ENCODE data around the gene GABARAPL1. TPM values are rescaled to one million over a fixed set of nuclear protein-coding genes. Genes with fewer than 3 reads are reported as not detected.

Gene GABARAPL1
- total RNA-seq, 1 donor from 2014 or later = 282 TPM

DNA sequence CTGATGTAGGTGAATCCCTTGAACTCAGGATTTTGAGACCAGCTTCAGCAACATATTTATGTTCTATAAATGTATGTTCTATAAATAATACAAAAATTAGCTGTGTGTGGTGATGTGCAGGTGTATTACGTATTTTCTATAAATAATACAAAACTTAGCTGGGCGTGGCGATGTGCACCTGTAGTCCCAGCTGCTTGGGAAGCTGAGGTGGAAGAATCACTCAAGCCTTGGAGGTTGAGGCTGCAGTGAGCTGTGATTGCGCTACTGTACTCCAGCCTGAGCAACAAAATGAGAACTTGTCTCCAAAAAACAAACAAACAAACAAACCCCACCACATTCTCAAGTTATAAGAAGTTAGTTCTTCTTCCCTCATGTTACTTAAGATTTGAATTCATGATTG is 39.5 kb downstream of the GABARAPL1 start:
- DNase-seq (ENCODE audit: missing footprints) = no peak
- no peak for ATAC-seq
- intact Hi-C loops (cut with DNase I) = no loop called here

DNA sequence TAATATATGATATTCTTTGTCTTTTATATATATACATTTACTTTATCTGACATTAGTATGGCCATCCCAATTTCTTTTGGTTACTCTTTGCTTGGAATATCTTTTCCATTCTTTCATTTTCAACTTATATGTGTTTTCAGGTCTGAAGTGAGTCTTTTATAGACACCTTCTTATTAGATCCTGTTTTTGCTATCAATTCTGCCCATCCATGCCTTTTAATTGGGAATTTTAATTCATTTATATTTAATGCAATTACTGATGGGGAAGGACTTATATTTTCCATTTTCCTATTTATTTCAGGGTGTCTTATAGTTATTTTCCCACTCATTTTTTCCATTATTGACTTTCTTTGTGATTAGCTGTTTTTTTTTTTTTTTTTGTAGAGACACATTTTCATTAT is 43.4 kb downstream of the GABARAPL1 start:
- DNase-seq (ENCODE audit: missing footprints) (no peak), ATAC-seq (no peak)
- intact Hi-C loops (cut with DNase I) = no loop called here

DNA sequence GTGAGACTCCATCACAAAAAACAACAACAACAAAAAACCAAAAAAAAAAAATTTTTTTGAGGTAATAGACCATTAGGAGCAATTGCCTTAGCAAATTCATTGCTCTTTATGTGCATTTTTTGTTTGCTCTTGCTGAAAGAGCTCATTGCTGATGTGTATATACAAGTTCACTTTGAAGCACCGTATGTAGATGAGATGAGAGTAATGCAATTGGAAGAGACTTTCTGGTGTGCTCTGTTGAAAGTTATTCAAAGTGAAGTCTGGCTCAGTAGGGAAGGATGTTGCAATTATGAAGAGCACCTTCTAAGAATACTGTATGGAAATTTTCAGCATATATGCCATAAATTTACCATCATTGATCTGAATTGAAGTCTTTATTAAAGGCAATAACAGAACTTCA is 48.2 kb downstream of the GABARAPL1 start:
- DNase-seq (ENCODE audit: missing footprints) (no peak), ATAC-seq (no peak)
- intact Hi-C loops (cut with DNase I) = no loop called here

DNA sequence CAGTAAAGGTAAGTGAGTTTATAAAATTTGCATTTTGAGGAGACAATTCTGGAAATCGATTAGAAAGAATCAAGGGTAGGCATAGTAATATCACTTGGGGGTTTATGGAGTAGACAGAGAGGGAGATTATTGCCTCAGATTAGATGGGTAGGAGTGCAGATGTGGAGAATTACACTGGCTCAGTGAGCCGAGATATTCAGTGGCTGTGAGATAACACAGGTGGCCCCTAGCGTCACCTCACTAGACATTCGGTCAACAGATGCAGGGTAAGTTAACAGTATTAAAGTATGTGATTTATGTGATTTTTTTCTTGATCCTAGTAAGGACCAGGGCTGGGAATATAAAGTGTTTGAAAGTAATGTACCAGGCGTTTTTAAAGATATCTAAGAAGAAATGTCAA is 55.4 kb downstream of the GABARAPL1 start:
- ATAC-seq (no peak), DNase-seq (ENCODE audit: missing footprints) (no peak)
- intact Hi-C loops (cut with DNase I) = no loop called here

DNA sequence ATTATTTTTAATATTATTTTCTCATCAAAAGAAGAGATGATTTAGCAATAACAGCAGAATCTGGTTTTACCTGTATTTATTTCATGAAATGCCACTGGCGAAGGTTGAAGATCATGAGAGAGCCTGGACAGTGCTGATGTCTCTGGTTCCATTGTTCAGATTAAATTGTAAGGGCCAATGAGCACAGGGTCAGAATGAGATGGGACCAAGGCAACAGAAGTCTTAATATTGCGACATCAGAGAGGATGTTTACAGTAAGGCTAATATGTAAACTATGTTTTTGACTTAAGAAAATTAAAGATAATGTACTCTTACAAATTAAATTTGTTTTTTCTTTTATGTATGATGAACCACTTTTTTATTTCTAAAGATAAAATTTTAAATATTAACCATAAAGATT is 59.8 kb downstream of the GABARAPL1 start:
- intact Hi-C loops (cut with DNase I) = no loop called here
- no peak for DNase-seq (ENCODE audit: missing footprints)

More for the DNA sequence above, 59.8 kb downstream of the GABARAPL1 start:
- no peak for ATAC-seq

Other genes starting within 250 kb of the GABARAPL1 start
- gene CLEC12A, start 241.5 kb upstream of the GABARAPL1 start, total RNA-seq = 6.5 TPM
- gene CLEC1B, start 213.8 kb upstream of the GABARAPL1 start, total RNA-seq = not detected
- not detected for gene CLEC12B, start 202.2 kb upstream of the GABARAPL1 start, total RNA-seq
- not detected for gene CLEC9A, start 182.2 kb upstream of the GABARAPL1 start, total RNA-seq
- 3.7 TPM for gene CLEC1A, start 113.9 kb upstream of the GABARAPL1 start, total RNA-seq
- gene CLEC7A, start 82.7 kb upstream of the GABARAPL1 start, total RNA-seq = 3.1 TPM
- 0.24 TPM for gene OLR1, start 40.7 kb upstream of the GABARAPL1 start, total RNA-seq
- not detected for gene TMEM52B, start 33.8 kb upstream of the GABARAPL1 start, total RNA-seq
- gene KLRD1, start 95.0 kb downstream of the GABARAPL1 start, total RNA-seq = 2.3 TPM
- 1.2 TPM for gene KLRK1, start 177.2 kb downstream of the GABARAPL1 start, total RNA-seq
- gene KLRC4, start 196.9 kb downstream of the GABARAPL1 start, total RNA-seq = not detected
- not detected for gene KLRC3, start 207.7 kb downstream of the GABARAPL1 start, total RNA-seq
- gene KLRC2, start 223.1 kb downstream of the GABARAPL1 start, total RNA-seq = not detected
- gene KLRC1, start 240.5 kb downstream of the GABARAPL1 start, total RNA-seq = not detected